ENCODE results near the gene PGR. TPM values are rescaled to one million over a fixed set of nuclear protein-coding genes. Genes with fewer than 3 reads are reported as not detected.

The PGR gene
- total RNA-seq, 1 experiment from 2014 or later = not detected

DNA sequence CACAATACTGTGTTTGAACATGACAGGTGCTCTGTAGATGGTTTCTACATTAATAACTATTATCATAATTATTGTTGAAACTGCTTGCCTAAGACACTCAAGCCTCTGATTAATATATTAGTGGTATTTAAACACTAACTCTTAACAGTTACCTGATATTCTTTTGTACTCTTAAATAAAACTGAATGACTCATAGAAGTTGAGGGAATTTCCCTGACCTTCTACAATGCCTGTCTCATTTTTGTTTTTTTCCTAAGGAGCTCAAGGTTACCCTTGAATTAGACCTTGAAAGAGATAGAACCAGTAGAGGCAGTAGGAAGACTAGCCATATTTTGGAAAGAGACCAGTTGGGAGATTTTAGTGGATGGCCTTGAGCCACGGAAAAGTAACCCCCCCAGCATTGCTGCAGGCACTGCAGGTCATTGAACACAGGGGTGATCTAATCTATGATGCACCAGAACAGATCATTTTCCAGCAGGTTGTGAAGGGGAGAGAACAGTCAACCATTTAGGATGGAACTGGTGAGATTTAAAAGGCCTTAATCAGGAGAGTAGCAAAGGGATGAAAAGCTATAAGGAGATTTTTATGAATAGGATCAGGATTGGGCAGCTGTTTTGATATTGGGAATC, 148.3 kb downstream of the PGR start:
- Histone ChIP-seq H3K4me3 (ENCODE audit: low read length) (no peak overlapping the region), H3F3A (ENCODE audit: low read length, unreplicated experiment) (no peaks in the 10 kb centered on the region), H2AFZ (ENCODE audit: low read length) (no peak overlapping the region), H3K27ac (ENCODE audit: low read length) (no peak overlapping the region), H3K36me3 (ENCODE audit: low read depth, low read length) (peaks cover 2% of the 10 kb centered on the region; the same call in 1 of the 2 replicates), H3K9me3 (ENCODE audit: low read length) (no peaks in the 10 kb centered on the region), H4K20me1 (ENCODE audit: low read length) (0 out of 2 replicates have a peak, but pooled peaks cover 4% of the 10 kb centered on the region), H3K9ac (ENCODE audit: low read length) (no peak overlapping the region), H3K79me2 (ENCODE audit: low read length) (no peaks in the 10 kb centered on the region), H3K27me3 (ENCODE audit: low read length) (no peaks in the 10 kb centered on the region), H3K9me2 (replicated peaks; ENCODE audit: low read length) (no peaks in the 10 kb centered on the region), H3K4me1 (ENCODE audit: insufficient read depth, low read length) (peaks cover 9% of the 10 kb centered on the region), H3K4me2 (ENCODE audit: low read length) (no peak overlapping the region)
- DNase-seq (peak; percentile 19), ATAC-seq (peak; percentile 35)
- TF ChIP-seq, protein P1, sequence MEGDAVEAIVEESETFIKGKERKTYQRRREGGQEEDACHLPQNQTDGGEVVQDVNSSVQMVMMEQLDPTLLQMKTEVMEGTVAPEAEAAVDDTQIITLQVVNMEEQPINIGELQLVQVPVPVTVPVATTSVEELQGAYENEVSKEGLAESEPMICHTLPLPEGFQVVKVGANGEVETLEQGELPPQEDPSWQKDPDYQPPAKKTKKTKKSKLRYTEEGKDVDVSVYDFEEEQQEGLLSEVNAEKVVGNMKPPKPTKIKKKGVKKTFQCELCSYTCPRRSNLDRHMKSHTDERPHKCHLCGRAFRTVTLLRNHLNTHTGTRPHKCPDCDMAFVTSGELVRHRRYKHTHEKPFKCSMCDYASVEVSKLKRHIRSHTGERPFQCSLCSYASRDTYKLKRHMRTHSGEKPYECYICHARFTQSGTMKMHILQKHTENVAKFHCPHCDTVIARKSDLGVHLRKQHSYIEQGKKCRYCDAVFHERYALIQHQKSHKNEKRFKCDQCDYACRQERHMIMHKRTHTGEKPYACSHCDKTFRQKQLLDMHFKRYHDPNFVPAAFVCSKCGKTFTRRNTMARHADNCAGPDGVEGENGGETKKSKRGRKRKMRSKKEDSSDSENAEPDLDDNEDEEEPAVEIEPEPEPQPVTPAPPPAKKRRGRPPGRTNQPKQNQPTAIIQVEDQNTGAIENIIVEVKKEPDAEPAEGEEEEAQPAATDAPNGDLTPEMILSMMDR (conservative IDR thresholded peaks at IDR 0.05; ENCODE audit: low read depth, low read length) = no peak
- TF ChIP-seq EZH2phosphoT487 (IDR thresholded peaks at IDR 0.05; ENCODE audit: borderline replicate concordance, low read length) (no peak), EZH2 (IDR thresholded peaks at IDR 0.05; ENCODE audit: low read length, unreplicated experiment) (no peak)
- no TSS peak for BruUV-seq (replicated peaks)
- intact Hi-C loops (cut with micrococcal nuclease) = loop anchor here (2.0 kb wide), 1 partner anchor 453 kb away; no protein-coding TSS in a partner anchor
- POLR2A ChIA-PET (ENCODE audit: unreplicated experiment) = no interaction called here
- CTCF ChIA-PET = interaction anchor here (0.7 kb wide), 1 partner anchor 725 kb away, joined by 3 read pairs; no protein-coding TSS in a partner anchor

DNA sequence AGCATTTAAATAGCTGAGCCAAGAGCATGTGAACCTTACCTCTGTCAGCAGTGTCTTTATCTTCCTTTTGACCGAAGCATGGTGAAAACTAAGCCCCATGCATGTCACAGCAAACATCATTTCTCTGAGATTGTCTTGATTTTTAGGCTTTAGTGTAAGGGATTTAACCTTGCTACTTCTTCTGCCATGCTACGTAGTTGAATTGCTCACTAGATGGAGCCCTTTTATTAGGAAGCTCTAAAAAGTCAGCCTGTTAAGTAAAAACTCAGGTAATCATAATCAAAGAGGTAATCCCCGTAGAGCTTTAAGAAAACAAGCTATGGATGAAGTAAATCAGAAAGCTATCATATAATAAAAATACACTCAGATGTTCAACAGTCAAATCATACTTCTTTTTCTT, 149.5 kb downstream of the PGR start:
- H2AFZ ChIP-seq (ENCODE audit: low read length) = no peak overlapping the region
- ChIA-PET POLR2A (ENCODE audit: unreplicated experiment) (interaction anchor here (0.6 kb wide), 1 partner anchor 203 kb away, joined by 3 read pairs; no protein-coding TSS in a partner anchor), CTCF (interaction anchor here (0.7 to 0.8 kb wide), 2 partner anchors 20 to 374 kb away, joined by 3 read pairs; no protein-coding TSS in a partner anchor)
- H3K79me2 ChIP-seq (ENCODE audit: low read length) = no peaks in the 10 kb centered on the region
- H3K9ac ChIP-seq (ENCODE audit: low read length) = no peak overlapping the region
- H3K9me3 ChIP-seq (ENCODE audit: low read length) = no peaks in the 10 kb centered on the region
- BruUV-seq (replicated peaks) = no TSS peak
- no peaks in the 10 kb centered on the region for H3K9me2 ChIP-seq (replicated peaks; ENCODE audit: low read length)
- ATAC-seq (0 out of 2 replicates have a peak, but pooled peaks have one; percentile 40), DNase-seq (peak; percentile 56)
- H3K27ac ChIP-seq (ENCODE audit: low read length) = no peak overlapping the region
- H3K27me3 ChIP-seq (ENCODE audit: low read length) = no peaks in the 10 kb centered on the region
- H4K20me1 ChIP-seq (ENCODE audit: low read length) = 0 out of 2 replicates have a peak, but pooled peaks cover 4% of the 10 kb centered on the region
- H3K4me3 ChIP-seq (ENCODE audit: low read length) = no peak overlapping the region
- H3K4me1 ChIP-seq (ENCODE audit: insufficient read depth, low read length) = peaks cover 9% of the 10 kb centered on the region
- no peaks in the 10 kb centered on the region for H3F3A ChIP-seq (ENCODE audit: low read length, unreplicated experiment)
- H3K36me3 ChIP-seq (ENCODE audit: low read depth, low read length) = peaks cover 5% of the 10 kb centered on the region; the same call in 1 of the 2 replicates
- TF ChIP-seq EZH2 (IDR thresholded peaks at IDR 0.05; ENCODE audit: low read length, unreplicated experiment) = no peak
- TF ChIP-seq, protein P1 (conservative IDR thresholded peaks at IDR 0.05; ENCODE audit: low read depth, low read length) = peak; percentile 75
- H3K4me2 ChIP-seq (ENCODE audit: low read length) = no peak overlapping the region
- intact Hi-C loops (cut with micrococcal nuclease) = loop anchor here (2.0 kb wide), 1 partner anchor 455 kb away; no protein-coding TSS in a partner anchor
